ENCODE measurements around the gene PRPF6.
A peak's percentile ranks its signal among the peaks of the same experiment; 100 is the strongest.

The PRPF6 gene

DNA sequence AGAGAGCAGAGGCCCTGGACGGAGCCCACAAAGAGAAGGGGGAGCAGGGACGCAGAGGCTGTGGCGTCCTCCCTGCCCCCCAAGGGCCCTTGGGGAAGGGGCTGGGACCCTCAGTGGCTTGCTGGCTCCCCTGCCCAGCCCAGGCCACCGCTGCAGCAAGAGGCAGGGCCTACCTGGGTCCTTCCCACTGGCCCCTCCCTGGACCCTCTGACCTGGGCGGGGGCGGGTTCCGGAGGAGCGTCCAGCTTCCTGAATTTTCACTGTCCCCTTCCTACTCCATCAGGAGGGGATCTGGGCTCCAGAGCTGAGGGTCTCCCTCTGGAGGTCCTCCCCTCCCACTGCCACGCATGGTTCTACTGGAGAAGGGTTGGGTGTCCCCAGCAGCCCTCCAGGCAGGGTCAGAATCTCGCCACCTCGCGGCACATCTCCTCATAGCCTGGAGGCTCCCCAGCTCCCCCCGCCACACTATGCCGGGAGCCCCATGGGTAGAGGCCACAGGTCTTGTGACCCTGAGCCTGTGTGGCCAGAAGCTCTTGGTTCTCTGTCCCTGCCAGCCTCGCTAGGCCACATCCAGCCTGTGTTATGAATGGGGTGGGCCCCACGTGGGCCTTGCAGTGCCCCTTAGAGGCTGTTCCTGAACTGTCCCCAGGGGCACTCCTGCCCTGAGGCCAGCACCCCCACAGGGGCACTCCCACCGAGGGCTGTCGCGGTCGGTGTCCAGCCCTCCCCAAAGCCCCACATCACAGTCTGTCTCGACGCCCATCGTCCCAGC lies 69.5 kb downstream of the PRPF6 start:
- no peak for DNase-seq

DNA sequence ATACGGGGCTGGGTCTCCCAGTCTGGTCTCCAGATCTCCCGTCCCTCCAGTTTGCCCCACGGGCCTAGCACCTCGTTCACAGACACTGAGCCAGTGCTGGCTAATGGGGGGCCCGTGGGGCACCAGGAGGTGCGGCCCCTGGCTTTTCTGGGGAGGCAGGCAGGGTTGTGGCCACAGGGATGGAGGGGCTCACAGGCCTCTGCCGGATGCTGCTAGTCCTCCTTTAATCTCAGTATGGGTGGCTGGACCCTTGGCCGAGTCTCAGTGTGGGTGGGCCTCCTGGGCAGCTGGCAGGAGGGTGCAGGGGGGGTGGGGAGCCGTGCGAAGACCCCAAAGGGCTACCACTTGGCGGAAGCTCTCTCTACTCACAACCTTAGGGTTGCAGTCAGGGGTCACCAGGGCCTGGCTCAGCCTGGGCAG lies 70.1 kb downstream of the PRPF6 start:
- no peak for DNase-seq

DNA sequence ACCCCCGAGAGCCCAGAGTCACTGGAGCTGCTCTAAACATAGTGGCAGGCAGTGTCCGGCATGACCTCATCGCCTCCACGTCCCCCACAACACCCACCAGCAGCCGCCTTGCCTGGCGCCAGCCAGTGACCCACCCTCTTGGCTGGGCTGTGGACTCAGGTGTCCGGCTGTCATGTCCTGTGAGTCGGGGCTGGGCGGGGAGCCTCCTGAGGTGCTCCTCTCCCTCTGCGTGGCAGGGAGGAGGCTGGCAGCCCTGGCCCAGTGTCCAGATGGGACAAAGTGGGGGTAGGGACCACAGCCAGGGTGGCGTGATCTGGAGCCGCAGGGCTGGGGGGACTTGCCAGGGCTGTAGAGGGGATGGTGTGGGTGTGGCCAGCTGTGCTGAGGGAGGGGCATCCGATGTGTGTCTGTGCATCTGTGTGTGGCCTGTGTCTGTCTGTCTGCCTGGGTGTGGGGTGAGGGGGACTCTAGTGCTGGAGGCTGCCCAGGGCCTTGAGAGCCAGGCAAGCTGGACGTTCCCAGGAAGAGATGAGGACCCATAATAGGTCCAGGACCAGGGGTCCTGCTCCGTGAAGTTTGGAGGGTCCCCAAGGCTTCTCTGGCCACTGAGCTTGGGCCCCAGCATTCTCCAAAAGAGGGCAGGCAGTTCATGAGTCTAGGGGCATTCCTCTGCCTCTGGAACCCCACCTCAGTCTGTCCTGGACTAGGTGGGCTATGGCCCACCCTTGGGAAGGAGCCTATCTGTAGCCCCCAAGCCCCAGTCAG lies 70.8 kb downstream of the PRPF6 start:
- DNase-seq, result no peak

DNA sequence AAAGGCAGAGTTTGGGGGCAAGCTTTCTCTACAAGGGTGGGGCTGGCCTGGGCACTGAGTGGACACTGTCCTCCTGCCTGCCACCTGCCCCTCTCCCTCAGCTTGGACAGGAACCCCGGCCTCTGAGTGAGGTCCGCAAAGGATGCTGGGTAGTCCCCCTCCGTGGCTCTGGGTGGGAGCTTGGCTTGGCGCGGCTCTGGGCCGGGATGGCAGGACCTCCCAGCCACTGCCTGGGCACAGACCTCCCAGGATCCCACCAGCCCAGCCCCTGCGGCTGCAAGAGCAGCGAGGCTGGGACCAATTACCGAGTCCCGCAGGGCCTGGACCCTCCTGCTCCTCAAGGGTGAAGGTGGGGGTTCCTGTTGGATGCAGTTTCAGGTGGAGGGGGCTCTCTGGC lies 71.4 kb downstream of the PRPF6 start:
- DNase-seq, result no peak

DNA sequence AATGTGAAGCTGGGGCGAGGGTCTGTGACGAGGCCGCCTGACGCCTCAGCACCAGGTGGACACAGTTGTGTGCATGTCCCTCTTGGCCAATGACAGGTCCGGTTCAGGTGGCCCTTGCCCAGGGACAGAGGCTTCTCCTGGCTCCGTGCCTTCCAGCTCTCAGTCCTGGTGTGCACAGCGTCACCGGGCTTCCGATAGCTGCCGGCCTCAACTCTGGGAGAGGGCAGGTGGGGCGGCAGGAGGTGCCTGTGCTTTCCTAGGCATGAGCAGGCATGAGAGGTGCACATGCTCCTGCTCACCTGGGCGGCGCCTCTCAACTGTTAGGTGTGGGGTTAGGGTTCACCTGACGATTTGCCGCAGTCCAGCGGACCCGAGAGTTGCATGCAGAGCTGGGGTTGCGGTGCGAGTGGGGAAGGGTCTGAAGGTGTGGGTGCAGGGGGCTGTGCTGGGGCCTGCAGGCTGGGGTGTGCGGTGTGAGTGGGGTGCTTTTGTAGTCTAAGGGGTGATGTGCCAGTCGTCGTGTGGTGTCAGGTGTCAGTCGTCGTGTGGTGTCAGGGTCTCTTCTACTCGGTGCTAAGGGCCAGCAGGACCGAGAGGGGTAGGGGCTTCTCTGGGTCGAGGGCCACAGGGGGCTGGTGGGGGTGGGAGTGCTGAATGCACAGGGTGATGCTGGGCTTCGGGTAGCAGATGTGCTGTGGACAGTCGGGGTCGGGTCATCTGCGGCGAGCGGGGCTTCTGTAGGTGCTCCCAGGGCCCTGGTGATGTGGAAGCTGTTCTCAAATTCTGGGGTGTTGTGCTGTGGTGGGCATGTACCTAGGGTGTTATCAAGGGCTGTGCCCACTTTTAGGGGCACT lies 72.3 kb downstream of the PRPF6 start:
- no peak for DNase-seq

DNA sequence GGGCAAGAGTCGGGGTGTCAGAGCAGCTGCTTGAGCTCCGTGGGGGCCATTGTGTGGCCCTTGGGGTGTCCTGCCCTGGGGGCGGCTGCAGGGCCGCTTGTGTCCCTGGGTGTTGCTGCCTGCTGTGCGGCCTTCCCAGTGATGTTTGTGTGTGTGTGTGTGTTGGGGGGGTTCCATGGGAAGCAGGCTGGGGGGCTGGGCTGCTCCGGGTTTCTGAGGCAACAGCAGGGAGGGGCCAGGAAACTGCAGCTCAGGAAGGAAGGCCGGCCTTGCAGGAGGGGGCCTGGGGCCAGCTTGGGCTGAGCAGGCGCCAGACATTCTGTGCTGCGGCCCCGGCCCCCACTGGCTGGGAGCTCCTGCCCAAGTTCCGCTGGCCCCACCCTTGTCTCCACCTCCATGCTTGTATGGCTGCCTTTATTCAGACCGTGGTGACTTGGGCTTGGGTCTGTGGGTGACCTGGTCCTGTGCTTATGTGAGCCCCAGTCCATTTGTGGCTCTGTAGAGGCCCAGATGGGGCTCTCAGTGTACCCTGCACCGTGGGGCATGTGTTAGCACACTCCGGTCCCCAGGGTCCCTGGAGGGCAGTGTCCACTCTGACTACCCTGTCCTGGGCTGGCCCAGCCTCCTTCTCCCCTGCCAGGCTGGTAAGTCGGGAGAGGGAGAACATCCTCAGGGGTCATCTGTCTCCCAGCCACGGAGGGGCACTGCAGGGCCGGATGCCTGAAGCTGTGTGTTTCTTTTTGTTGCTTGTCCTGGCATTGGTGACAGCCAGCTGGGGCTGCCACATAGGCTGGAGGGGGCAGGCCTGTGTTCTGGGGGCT lies 73.1 kb downstream of the PRPF6 start:
- DNase-seq, result no peak

DNA sequence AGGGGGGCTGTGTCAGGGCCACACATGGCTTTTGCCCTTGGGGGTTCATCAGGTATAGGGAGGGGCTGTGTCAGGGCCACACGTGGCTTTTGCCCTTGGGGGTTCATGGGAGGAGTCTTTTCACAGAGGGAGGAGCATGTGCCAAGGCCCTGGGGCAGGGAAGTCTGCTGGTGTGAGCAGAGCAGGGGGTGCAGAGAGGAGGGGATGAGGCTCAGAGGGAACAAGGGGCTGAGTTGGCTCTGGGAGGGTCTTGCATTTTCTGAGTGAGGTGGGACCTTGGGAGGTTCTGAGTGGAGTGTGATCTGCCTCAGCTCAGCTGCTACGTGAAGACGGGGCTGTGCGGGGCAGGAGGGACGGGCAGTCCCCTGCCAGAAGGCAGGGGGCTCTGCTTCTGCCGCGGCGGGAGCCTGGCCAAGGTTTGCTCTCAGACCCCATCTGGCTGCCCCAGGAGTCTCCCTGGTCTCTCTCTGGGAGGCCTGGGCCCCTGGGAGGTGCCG lies 74.5 kb downstream of the PRPF6 start:
- DNase-seq, result no peak

DNA sequence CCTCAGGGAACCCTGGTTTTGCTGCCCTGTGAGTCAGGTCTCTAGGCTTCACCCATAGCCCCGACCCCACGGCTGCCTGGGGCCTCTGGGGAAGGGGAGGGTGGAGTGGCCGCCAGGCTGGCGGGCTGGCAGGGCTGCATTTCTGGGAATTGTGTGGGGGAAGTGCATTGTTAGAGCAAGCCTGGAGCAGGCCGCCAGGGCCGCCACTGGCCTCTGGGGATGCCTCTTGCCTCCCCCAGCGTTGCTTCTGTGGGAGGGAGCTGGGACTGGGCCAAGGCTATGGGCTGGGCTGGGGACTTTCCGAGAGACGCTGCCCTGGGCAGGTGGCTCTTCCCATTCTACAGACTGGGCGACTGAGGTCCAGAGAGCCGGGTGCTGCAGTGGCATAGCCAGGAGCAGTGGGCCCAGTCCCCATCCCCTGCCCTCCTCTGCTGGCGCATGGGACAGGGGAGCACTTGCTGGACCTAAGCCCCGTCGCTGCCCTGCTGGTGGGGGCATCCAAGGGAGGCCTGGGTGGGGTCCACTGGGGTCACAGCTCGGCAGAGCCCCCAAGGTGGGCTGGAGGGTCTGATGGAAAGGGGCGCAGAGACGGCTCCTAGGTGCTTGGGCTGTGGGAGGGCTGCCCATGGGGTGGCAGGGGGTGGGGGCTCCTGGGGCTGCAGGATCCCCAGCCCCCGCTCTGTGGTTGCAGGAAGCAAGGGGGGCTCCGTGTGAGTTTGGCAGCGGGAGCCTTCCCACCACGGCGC lies 75.1 kb downstream of the PRPF6 start:
- DNase-seq, result no peak

DNA sequence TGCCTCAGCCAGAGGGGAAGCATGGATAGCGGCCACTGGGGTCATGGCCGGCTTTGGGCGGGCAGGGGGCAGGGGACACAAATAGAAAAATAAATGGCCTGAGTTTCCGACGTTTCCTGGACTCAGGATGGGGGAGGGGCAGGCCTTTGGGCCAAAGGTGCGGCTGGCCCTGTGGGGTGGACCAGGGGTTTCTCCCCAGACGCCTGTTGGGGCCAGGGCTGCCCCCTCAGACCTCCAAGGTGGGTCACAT lies 75.6 kb downstream of the PRPF6 start:
- DNase-seq, result no peak

DNA sequence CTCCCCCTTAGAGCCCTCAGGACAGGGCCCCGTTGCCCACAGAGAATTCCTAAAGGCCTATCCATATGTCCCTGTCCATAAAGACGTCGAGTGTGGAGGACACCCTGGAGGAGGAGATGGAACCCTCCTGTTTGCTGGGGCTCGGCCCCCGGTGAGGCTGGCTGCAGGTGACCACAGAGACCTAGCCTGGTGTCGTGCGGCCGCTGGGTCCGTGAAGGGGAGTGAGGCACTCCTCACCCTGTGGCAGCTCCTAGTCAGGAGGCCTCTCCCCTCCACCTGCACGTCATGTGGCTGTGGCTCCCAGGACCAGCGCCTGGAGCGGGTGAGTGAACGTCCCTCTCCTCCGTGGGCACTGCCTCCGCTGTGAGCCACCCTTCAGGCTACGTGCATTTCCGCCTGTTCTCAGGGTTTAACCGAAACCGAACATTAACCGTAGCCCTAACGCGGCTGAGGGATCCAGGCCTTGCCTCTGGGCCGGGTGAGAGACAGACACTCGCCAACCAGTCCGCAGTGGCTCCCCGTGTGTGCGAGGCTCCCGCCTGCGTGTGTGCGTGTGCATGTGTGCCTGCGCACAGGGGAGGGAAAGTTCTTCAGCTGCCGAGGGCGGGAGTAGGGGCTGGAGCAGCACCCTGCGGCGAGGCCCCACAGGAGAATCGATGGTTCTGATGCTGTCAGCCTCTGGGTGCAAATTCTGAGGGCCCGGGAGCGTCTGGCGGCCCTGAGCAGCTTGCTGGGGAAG lies 76.1 kb downstream of the PRPF6 start:
- DNase-seq, result no peak

DNA sequence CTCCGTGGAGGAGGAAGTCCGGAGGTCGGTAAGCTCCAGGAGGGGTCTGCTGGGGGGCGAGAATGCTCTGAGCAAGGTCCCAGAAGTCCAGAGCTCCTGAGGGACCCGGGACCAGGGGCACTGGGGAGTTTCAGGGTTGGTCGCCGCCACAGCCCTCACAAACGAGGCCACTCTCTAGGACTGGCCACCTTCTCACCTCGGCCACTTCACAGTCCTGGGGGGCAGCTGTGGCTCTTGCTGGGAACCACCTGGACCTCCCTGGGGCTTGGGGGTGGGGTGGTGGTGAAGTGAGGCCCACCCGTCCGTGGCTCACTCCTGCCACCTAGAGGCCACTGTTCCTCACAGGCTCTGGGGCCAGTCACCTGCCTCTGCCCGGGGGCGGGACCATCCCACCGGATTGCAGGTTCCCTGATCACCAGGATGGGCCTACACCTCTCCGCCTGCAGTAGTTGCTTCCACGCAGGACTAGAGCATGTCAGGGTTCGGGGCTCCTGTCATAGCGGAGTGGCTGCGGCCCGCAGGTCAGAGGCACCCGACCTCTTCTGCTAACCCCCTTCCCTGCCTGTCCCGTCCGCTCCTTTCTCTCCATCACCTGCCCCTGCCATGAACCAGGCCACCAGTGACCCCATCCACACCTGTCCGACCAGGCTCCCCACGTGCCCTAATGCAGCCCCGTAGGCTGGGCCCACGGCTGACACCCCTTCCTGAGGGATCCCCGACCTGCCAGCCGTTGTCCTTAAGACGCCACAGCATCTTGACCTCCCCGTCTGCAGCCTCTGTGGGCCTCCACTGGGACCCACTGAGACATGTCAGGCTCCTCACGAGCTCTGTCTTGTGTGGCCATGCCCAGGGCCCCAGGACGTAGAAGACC lies 76.9 kb downstream of the PRPF6 start:
- DNase-seq, result no peak

DNA sequence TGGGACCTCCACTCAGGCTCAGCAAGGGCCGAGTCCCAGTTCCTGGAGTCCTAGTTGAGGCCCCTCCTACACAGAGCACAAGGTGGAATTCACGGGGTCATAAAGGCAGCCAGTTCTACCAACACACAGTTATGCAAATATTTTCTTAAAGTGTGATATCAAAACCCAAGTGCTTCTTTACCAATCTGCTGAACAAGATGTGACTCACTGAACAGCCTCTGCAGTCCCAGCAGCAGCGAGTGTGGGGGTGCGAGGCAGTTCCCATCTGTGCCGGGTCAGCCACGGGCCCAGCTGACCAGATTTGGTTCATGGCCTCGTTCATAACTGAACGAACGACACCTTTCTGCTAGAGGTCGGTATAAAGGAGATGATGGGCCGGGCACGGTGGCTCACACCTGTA lies 77.6 kb downstream of the PRPF6 start:
- DNase-seq, result no peak

DNA sequence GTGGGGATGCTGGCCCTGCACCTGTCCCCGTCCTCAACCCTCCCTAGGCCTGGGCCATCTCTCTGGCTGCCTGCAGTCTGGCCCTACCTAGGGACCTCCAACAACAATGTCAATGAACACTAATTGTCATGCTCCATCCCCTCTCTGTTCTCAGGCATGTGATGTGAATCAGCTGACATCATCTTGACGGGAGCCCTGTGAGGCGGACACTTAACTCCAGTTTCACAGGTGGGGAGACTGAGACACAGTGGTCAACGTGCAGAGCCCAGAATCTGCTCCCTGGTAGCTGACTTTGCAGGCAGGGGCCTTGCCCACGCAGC lies 81.3 kb downstream of the PRPF6 start:
- no peak for DNase-seq

DNA sequence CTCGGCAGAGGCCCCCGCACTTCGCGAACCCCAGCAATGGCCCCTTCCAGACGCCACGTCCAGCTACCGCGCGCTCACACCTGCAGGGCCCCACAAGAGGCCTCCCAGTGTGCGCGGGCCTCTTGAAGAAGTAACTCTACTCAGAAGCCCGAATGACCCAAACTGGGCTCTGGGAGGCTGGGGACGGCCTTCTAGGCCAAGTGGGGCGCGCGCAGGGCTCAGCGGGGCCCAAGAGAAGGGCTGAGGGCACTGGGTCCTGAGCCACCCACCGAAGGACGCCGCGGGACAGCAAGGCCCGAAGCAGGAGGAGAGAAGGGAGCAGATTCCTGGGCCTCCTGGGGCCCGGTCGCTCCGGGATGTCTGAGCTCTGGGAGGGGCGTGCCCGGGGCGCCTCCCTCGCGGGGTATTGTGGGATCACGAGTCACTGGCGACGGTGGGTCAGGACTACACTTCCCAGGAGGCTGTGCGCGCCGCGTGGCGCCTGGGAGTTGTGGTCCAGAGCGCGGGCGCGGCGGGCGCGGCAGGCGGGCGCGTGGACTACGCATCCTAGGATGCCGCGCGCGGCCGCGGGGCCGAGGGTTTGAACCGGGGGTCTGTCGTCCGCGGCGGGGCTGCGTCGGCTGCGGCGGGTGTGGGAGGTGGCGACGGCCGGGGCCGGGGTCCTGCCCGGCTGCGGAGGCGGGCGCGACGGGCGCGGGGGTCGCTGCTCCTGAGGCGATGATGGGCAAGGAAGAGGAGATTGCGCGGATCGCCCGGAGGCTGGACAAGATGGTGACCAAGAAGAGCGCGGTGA lies 81.9 kb downstream of the PRPF6 start, which contains the start of gene TCEA2:
Gene TCEA2, plus strand, starts transcription at position 603 of the 793 bp plus-strand sequence. Its CDS starts 115 bp downstream, at position 718.
- DNase-seq, result peak; percentile 84

DNA sequence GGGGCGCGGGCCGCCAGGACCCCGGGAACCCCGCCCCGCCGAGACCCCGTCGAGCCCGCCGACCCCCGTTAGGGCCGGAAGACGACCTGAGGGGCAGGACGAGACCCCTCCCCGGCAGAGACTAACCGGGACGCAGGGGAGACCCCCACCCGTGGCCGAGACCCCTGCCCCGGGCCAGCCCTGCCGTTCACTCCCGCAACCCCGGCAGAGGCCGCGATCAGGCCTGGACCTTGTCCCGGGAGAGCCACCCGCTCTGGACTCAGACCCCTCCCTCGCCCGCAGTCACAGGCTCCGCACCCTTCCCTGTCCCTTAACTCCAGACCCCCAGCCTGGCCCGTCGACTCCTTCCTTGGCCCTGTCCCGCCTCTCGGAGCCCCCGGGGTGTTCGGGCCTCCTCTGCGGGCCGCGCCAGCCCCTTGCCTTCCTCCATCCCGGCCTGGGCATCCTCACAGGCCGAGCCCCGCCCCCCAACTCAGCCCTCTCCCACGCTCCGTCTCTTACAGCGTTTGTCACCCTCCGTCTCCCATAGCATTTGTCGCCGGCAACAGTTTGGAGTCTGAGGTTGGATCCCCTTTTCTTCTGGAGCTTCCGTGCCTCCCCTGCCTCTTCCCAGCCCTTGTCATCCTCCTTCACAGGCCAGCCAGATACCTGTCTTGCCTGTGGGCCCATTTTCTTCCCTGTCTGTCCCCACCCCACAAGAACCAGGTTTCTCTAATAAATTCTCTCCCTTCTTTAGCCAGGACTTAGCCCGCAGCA lies 82.6 kb downstream of the PRPF6 start:
- no peak for DNase-seq

DNA sequence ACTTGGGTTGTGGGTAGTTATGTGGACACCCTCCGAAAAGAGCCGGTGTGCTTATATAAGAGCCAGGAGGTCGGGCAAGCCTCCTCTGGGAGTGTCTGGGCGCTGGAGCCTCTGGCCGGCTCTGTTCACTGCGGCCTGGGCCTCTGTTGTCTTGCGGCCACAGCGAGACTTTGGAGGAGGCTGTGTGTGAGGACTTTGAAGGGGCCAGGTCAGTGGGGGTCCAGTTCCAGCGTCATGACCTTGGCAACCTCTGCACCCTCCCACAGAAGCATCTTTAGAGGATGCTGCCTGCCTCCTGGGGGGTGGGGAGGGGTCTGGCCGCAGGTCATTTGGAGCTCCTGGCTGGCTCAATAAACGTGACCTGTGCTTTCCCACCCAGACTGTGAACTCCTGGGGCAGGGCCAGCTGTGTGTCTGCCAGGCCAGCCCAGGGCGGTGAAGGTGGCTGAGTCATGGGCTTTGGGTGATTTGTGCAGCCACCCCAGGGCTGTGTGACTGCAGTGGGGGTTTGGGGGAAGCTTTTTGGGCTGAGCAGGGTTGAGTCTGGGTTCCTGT lies 83.3 kb downstream of the PRPF6 start:
- no peak for DNase-seq

DNA sequence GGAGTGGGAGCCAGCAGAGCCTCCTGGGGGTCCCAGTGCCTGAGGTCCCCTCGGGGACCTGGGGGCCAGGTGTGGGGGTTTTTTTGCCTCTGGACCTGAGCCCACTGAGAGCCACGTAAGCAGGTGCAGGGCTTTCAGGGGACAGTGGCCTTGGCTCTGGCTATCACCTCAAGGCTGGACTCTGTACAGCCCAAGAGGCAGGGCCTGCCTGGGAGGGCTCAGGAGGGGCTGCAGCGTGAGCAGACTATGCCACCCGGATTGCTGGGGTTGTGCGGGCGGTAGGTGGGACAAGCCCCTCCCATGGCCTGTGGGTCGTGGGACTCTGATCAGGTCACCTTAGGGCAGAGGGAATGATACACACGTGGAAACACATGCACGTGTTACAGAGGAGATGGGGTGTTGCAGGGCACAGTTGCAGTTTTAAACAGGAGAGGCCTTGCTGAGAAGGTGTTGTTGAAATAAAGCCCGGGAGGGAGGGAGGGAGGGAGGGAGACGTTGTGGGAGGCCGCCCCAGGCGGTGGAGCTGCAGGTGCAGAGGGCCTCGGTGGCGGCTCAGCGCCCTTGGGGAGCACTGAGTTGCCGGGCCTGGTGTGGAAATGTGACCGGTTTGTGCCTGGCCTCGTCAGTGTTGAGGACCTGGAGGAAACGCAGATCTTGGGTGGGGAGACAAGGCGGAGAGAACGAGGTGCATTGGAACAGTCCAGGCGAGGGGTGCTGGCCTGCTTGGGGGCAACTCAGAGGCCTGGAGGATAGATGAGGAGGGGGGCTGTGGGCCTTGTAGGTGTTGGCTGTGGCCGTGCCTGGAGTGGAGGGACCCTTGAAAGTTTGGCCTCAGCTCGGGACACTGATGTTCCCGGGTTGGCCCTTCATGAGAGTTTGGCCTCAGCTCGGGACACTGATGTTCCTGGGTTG lies 84.4 kb downstream of the PRPF6 start:
- DNase-seq, result no peak
